ENCODE measurements around the gene RNF130. TPM values are rescaled to one million over a fixed set of nuclear protein-coding genes. Genes with fewer than 3 reads are reported as not detected.

The RNF130 gene
- total and polyA plus RNA-seq, 2 of the 13 experiments (the other 11 are each of a cell fraction or from before 2014, with no cell fraction given) = 28.2 to 28.3 TPM

DNA sequence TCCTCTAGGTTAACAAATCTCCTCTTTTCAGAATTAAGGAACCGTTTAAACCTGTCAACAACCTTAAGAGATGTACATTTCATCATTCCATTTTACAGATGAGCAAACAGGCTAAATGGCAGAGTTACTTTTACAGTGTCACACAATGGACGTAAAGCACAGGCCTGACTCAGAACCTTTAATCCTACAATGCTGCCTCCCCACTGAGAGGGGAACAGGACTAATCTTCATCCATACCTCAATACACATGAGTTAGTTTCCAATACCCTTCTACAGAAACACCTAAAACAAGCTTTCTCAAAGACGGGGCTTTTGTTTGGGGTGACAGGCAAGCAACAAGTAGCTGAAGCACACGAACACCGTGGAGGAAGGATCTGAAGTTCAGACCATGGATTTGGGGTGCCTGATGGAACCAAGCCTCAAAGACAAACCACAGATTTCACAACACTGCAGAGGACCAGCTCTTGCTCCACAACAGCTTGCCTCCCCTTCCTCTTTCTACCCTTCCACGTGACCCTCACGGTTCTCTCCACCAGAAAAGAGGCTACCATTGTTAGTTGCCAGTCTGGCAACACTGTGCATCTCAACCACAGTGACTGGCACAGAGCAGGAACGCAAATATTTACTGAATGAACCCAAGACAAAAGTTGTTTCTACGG, 1.8 kb downstream of the RNF130 start (continued):
- TF ChIP-seq, protein P1, sequence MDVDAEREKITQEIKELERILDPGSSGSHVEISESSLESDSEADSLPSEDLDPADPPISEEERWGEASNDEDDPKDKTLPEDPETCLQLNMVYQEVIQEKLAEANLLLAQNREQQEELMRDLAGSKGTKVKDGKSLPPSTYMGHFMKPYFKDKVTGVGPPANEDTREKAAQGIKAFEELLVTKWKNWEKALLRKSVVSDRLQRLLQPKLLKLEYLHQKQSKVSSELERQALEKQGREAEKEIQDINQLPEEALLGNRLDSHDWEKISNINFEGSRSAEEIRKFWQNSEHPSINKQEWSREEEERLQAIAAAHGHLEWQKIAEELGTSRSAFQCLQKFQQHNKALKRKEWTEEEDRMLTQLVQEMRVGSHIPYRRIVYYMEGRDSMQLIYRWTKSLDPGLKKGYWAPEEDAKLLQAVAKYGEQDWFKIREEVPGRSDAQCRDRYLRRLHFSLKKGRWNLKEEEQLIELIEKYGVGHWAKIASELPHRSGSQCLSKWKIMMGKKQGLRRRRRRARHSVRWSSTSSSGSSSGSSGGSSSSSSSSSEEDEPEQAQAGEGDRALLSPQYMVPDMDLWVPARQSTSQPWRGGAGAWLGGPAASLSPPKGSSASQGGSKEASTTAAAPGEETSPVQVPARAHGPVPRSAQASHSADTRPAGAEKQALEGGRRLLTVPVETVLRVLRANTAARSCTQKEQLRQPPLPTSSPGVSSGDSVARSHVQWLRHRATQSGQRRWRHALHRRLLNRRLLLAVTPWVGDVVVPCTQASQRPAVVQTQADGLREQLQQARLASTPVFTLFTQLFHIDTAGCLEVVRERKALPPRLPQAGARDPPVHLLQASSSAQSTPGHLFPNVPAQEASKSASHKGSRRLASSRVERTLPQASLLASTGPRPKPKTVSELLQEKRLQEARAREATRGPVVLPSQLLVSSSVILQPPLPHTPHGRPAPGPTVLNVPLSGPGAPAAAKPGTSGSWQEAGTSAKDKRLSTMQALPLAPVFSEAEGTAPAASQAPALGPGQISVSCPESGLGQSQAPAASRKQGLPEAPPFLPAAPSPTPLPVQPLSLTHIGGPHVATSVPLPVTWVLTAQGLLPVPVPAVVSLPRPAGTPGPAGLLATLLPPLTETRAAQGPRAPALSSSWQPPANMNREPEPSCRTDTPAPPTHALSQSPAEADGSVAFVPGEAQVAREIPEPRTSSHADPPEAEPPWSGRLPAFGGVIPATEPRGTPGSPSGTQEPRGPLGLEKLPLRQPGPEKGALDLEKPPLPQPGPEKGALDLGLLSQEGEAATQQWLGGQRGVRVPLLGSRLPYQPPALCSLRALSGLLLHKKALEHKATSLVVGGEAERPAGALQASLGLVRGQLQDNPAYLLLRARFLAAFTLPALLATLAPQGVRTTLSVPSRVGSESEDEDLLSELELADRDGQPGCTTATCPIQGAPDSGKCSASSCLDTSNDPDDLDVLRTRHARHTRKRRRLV (CRISPR knock-in tag; IDR thresholded peaks at IDR 0.05) = no peak
- TF ChIP-seq CEBPB (IDR thresholded peaks at IDR 0.05; ENCODE audit: borderline replicate concordance, low read depth, low read length) (peak; percentile 77), BHLHE40 (IDR thresholded peaks at IDR 0.05; ENCODE audit: low read length) (peak; percentile 43; the same call in 1 of the 2 replicates), TEAD3 (CRISPR knock-in tag; optimal IDR thresholded peaks at IDR 0.05; ENCODE audit: borderline replicate concordance) (peak; percentile 52), FOSL2 (CRISPR knock-in tag; IDR thresholded peaks at IDR 0.05) (0 out of 2 replicates have a peak, but pooled peaks have one; percentile 7), THAP11 (CRISPR knock-in tag; IDR thresholded peaks at IDR 0.05) (0 out of 2 replicates have a peak, but pooled peaks have one; percentile 11), SOX13 (IDR thresholded peaks at IDR 0.05) (no peak), SOX13 (CRISPR knock-in tag; conservative IDR thresholded peaks at IDR 0.05 in 1 of 2, IDR thresholded peaks at IDR 0.05 in 1 of 2) (peak in 1 of 2 experiments; percentile 65; a peak in 1 of 4 replicates), ATF7-NPFF (CRISPR knock-in tag; IDR thresholded peaks at IDR 0.05; ENCODE audit: low read depth) (no peak), PHF5A (CRISPR knock-in tag; IDR thresholded peaks at IDR 0.05; ENCODE audit: low read depth, unreplicated experiment) (no peak), ZNF572 (CRISPR knock-in tag; IDR thresholded peaks at IDR 0.05) (0 out of 2 replicates have a peak, but pooled peaks have one; percentile 30), KMT2A (CRISPR knock-in tag; IDR thresholded peaks at IDR 0.05) (no peak), HOXA3 (CRISPR knock-in tag; IDR thresholded peaks at IDR 0.05) (peak; percentile 32; the same call in 1 of the 2 replicates), CBX5 (CRISPR knock-in tag; IDR thresholded peaks at IDR 0.05; ENCODE audit: borderline replicate concordance) (0 out of 2 replicates have a peak, but pooled peaks have one; percentile 47)
- TF ChIP-seq, protein P2, sequence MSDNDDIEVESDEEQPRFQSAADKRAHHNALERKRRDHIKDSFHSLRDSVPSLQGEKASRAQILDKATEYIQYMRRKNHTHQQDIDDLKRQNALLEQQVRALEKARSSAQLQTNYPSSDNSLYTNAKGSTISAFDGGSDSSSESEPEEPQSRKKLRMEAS (IDR thresholded peaks at IDR 0.05) = peak; percentile 41; the same call in 1 of the 2 replicates
- TF ChIP-seq, protein P3, sequence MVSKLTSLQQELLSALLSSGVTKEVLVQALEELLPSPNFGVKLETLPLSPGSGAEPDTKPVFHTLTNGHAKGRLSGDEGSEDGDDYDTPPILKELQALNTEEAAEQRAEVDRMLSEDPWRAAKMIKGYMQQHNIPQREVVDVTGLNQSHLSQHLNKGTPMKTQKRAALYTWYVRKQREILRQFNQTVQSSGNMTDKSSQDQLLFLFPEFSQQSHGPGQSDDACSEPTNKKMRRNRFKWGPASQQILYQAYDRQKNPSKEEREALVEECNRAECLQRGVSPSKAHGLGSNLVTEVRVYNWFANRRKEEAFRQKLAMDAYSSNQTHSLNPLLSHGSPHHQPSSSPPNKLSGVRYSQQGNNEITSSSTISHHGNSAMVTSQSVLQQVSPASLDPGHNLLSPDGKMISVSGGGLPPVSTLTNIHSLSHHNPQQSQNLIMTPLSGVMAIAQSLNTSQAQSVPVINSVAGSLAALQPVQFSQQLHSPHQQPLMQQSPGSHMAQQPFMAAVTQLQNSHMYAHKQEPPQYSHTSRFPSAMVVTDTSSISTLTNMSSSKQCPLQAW (CRISPR knock-in tag; IDR thresholded peaks at IDR 0.05) = 0 out of 2 replicates have a peak, but pooled peaks have one; percentile 22
